GM12864 (cell line): ENCODE data around the gene RECQL5.

Source experiments
- DNase-seq: peaks from one replicate; pipeline ENCODE4 v3.0.0-alpha.2; 2011; ENCODE audit warnings: low read depth
- H3K4me3 ChIP-seq: 2 replicates; pipeline ENCODE4 v1.5.1; 2011; ENCODE audit warnings: mild to moderate bottlenecking, low read depth, low read length, control low read depth
- CTCF ChIP-seq: IDR thresholded peaks from 2 replicates; pipeline ENCODE4 v1.5.1; 2011; ENCODE audit warnings: low read depth, mild to moderate bottlenecking, moderate library complexity, low read length, control low read depth, inconsistent platforms; ENCODE audit errors: missing control alignments

The RECQL5 gene

GRCh38 chr17:75652341-75652740 lies 14.6 kb downstream of the RECQL5 start:
- no peak for DNase-seq
- H3K4me3 ChIP-seq, result no peak overlapping the region
- TF ChIP-seq CTCF, result no peak

GRCh38 chr17:75650874-75651273 lies 16.1 kb downstream of the RECQL5 start:
- DNase-seq, result no peak
- no peak for TF ChIP-seq CTCF
- no peak overlapping the region for H3K4me3 ChIP-seq

GRCh38 chr17:75649687-75650086 lies 17.3 kb downstream of the RECQL5 start:
- TF ChIP-seq CTCF, result no peak
- DNase-seq, result no peak
- H3K4me3 ChIP-seq, result no peak overlapping the region

- no peak overlapping the region for H3K4me3 ChIP-seq
- no peak for TF ChIP-seq CTCF
- DNase-seq, result no peak
Observed at GRCh38 chr17:75647921-75648320, 19.0 kb downstream of the RECQL5 start.

GRCh38 chr17:75647061-75647460 lies 19.9 kb downstream of the RECQL5 start:
- no peak for TF ChIP-seq CTCF
- DNase-seq, result no peak
- no peak overlapping the region for H3K4me3 ChIP-seq

- no peak for TF ChIP-seq CTCF
- H3K4me3 ChIP-seq, result no peak overlapping the region
- no peak for DNase-seq
Observed at GRCh38 chr17:75646638-75646992, 20.3 kb downstream of the RECQL5 start.

- TF ChIP-seq CTCF, result no peak
- DNase-seq, result no peak
- H3K4me3 ChIP-seq, result no peak overlapping the region
Observed at GRCh38 chr17:75645889-75646637, 20.9 kb downstream of the RECQL5 start.
